GM19023 (cell line): ENCODE data around the gene ZNF558.
"Not testable (repeated sequence)": the region's sequence is repeated elsewhere in the genome, so short reads cannot be mapped to it uniquely, and the experiment has no call there.

Experiments used
- ATAC-seq: cut with Tn5 transposase; IDR thresholded peaks from one replicate; pipeline ENCODE4 v1.9.1; 2021; ENCODE audit warnings: mild to moderate bottlenecking, moderate library complexity; ENCODE audit not compliant: unreplicated experiment

Gene ZNF558

DNA sequence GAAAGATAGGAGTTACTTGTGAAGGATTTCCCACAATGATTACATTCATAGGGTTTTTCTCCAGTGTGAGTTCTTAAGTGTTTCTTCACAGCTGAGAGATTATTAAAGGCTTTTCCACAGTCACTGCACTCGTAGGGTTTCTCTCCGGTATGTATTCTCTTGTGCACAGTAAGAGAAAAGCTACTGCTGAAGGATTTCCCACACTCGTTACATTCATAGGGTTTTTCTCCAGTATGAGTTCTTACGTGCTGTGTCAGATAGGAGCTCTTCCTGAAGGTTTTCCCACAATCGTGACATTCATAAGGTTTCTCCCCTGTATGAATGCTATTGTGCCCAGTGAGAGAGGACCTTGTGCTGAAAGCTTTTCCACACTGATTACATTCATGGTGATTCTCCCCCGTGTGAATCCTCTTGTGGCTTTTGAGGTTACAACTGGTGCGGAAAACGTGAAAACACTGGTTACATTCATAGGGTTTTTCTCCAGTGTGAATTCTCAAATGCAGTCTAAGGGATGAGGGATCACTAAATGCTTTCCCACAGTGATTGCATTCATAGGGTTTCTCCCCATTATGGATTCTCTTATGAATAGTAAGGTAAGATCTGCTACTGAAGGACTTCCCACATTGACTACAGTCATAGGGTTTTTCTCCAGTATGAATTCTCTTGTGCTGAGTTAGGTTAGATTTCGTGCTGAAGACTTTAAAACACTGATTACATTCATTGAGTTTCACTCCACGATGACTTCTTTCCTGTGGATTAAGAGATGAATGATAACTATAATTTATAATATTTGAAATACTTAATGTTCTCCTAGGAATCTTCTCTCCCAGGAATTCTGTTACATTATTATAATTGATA is 20.6 kb downstream of the ZNF558 start:
- ATAC-seq, result no peak

- no peak for ATAC-seq
Observed at GRCh38 chr19:8806661-8807060, 25.4 kb downstream of the ZNF558 start.

- ATAC-seq, result no peak
Observed at GRCh38 chr19:8794823-8795222, 37.3 kb downstream of the ZNF558 start.

- ATAC-seq, result not testable (repeated sequence)
Observed at GRCh38 chr19:8773587-8773986, 58.5 kb downstream of the ZNF558 start.

GRCh38 chr19:8769265-8769664 is 62.8 kb downstream of the ZNF558 start:
- not testable (repeated sequence) for ATAC-seq

DNA sequence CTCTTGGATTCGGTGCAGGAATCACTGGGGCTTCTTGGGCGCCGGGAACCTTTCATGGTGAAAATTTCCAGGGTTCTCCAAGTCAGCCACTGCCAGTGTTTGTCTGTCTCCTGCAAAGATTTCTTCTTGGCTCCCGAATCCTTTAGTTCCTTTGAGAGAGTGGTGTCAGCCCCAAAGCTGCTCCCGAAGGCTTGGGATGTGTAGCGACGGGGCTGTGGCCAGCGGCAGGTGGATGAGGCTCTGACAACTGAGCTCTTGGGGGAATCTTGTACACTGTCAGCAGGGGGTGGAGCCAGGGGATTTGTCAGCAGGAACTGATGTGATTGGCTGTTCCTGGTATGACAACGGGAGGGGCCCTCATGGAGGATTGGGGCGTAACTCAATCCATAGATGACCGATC is 64.8 kb downstream of the ZNF558 start:
- ATAC-seq, result not testable (repeated sequence)
